H1 (cell line): ENCODE measurements around the gene RCAN2. TPM values are rescaled to one million over a fixed set of nuclear protein-coding genes. Genes with fewer than 3 reads are reported as not detected.

Experiments used
- CREB1 ChIP-seq: IDR thresholded peaks from 2 replicates; pipeline ENCODE4 v1.6.1; 2012; ENCODE audit warnings: inconsistent platforms
- CTBP2 ChIP-seq: IDR thresholded peaks from 2 replicates; pipeline ENCODE4 v1.7.0; 2011; ENCODE audit warnings: borderline replicate concordance, mild to moderate bottlenecking, moderate library complexity, mixed read lengths, low read length; ENCODE audit not compliant: insufficient read depth, insufficient read length
- SIRT6 ChIP-seq: IDR thresholded peaks from one replicate; pipeline ENCODE4 v1.7.1; 2012; ENCODE audit warnings: low read length, inconsistent platforms
- SRF ChIP-seq: IDR thresholded peaks from 2 replicates; pipeline ENCODE4 v1.6.1; 2011; ENCODE audit warnings: mild to moderate bottlenecking, low read depth, low read length, moderate library complexity
- polyA plus RNA-seq, 7 experiments: library from polyadenylated mRNA; depleted of rRNA in 3 of 7; stranded (reverse) in 5 of 7; unstranded in 2 of 7; fragments of >200 nt in 5 of 7; fragments of 200-250 nt in 2 of 7; gene quantifications; 1 replicate in 5 of 7; 2 replicates in 1 of 7; 4 replicates in 1 of 7; pipeline versions ENCODE4 v1.2.1 to v1.2.3, GENCODE V29; 2011 to 2013; ENCODE audit warnings: missing spikeins in 2 of 7, mixed read lengths in 2 of 7
- total RNA-seq: library from RNA; stranded (reverse); fragmentation: NEBNext Ultra II Directional; extraction: Animal tissue kit (Norgen Biotek cat#: 25700); gene quantifications from 2 replicates; pipeline ENCODE4 v1.2.1, GENCODE V29; 2021
- TF ChIP-seq, protein P1 (sequence below): fragments of 300-600 bp; sonication (generic); IDR thresholded peaks from 2 replicates; pipeline ENCODE4 v1.7.1; 2012; ENCODE audit warnings: low read length, moderate library complexity, mild to moderate bottlenecking, inconsistent platforms; ENCODE audit not compliant: insufficient replicate concordance

The RCAN2 gene
- total and polyA plus RNA-seq, 2 of the 8 experiments (the other 6 are each of a cell fraction or from before 2014, with no cell fraction given): 5.0 to 8.5 TPM

DNA sequence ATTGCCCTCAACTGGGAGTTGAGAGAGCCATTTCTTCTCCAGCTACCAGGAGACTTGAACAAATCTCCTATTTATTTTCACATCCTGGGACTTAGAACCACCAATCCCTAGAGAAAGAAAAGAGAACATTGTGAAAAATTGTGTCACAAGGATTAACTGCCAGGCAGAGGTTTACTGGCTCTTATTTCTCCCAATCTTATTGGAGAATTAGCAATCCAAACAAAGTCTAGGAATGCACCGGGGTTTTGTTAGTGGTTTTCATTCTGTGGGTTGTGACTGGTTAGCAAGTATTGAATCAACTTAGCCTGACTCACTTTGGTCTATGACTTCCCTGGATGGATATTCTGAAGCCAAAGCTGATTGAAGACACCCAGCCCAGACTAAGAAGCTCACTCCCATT, 299.3 kb downstream of the RCAN2 start (continued):
- TF ChIP-seq, protein P1, sequence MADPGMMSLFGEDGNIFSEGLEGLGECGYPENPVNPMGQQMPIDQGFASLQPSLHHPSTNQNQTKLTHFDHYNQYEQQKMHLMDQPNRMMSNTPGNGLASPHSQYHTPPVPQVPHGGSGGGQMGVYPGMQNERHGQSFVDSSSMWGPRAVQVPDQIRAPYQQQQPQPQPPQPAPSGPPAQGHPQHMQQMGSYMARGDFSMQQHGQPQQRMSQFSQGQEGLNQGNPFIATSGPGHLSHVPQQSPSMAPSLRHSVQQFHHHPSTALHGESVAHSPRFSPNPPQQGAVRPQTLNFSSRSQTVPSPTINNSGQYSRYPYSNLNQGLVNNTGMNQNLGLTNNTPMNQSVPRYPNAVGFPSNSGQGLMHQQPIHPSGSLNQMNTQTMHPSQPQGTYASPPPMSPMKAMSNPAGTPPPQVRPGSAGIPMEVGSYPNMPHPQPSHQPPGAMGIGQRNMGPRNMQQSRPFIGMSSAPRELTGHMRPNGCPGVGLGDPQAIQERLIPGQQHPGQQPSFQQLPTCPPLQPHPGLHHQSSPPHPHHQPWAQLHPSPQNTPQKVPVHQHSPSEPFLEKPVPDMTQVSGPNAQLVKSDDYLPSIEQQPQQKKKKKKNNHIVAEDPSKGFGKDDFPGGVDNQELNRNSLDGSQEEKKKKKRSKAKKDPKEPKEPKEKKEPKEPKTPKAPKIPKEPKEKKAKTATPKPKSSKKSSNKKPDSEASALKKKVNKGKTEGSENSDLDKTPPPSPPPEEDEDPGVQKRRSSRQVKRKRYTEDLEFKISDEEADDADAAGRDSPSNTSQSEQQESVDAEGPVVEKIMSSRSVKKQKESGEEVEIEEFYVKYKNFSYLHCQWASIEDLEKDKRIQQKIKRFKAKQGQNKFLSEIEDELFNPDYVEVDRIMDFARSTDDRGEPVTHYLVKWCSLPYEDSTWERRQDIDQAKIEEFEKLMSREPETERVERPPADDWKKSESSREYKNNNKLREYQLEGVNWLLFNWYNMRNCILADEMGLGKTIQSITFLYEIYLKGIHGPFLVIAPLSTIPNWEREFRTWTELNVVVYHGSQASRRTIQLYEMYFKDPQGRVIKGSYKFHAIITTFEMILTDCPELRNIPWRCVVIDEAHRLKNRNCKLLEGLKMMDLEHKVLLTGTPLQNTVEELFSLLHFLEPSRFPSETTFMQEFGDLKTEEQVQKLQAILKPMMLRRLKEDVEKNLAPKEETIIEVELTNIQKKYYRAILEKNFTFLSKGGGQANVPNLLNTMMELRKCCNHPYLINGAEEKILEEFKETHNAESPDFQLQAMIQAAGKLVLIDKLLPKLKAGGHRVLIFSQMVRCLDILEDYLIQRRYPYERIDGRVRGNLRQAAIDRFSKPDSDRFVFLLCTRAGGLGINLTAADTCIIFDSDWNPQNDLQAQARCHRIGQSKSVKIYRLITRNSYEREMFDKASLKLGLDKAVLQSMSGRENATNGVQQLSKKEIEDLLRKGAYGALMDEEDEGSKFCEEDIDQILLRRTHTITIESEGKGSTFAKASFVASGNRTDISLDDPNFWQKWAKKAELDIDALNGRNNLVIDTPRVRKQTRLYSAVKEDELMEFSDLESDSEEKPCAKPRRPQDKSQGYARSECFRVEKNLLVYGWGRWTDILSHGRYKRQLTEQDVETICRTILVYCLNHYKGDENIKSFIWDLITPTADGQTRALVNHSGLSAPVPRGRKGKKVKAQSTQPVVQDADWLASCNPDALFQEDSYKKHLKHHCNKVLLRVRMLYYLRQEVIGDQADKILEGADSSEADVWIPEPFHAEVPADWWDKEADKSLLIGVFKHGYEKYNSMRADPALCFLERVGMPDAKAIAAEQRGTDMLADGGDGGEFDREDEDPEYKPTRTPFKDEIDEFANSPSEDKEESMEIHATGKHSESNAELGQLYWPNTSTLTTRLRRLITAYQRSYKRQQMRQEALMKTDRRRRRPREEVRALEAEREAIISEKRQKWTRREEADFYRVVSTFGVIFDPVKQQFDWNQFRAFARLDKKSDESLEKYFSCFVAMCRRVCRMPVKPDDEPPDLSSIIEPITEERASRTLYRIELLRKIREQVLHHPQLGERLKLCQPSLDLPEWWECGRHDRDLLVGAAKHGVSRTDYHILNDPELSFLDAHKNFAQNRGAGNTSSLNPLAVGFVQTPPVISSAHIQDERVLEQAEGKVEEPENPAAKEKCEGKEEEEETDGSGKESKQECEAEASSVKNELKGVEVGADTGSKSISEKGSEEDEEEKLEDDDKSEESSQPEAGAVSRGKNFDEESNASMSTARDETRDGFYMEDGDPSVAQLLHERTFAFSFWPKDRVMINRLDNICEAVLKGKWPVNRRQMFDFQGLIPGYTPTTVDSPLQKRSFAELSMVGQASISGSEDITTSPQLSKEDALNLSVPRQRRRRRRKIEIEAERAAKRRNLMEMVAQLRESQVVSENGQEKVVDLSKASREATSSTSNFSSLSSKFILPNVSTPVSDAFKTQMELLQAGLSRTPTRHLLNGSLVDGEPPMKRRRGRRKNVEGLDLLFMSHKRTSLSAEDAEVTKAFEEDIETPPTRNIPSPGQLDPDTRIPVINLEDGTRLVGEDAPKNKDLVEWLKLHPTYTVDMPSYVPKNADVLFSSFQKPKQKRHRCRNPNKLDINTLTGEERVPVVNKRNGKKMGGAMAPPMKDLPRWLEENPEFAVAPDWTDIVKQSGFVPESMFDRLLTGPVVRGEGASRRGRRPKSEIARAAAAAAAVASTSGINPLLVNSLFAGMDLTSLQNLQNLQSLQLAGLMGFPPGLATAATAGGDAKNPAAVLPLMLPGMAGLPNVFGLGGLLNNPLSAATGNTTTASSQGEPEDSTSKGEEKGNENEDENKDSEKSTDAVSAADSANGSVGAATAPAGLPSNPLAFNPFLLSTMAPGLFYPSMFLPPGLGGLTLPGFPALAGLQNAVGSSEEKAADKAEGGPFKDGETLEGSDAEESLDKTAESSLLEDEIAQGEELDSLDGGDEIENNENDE: no peak
- TF ChIP-seq CREB1 (no peak), SIRT6 (no peak), CTBP2 (no peak), SRF (no peak)
